HepG2 (cell line): Measurements from ENCODE around the gene PTGDS. TPM values are rescaled to one million over a fixed set of nuclear protein-coding genes. Genes with fewer than 3 reads are reported as not detected.

Experiments
- ATAC-seq: fragments of 200-7000 bp; cut with Tn5 transposase; 3 replicates; pipeline ENCODE4 v1.9.1; 2020; ENCODE audit warnings: mild to moderate bottlenecking, moderate library complexity
- BruUV-seq: library from RNA; stranded (reverse); fragments of 400-500 nt; replicated peaks from 2 replicates; lab custom pipeline; 2021; lab: Mats Ljungman, UMichigan
- CTCF ChIA-PET: fragments of 300-600 bp; formaldehyde crosslinking; extraction: SDS; loops from one replicate; lab custom pipeline; 2021; ENCODE audit warnings: low total read pairs, inconsistent platforms, low intra/inter-chr PET ratio; lab: Yijun Ruan, JAX
- POLR2A ChIA-PET: fragments of 350-600 bp; sonication (Branson Sonifier 250); formaldehyde crosslinking; loops from one replicate; lab custom pipeline; 2020; ENCODE audit warnings: antibody characterized with exemption, inconsistent platforms; lab: Yijun Ruan, JAX
- DNase-seq: peaks from one replicate; pipeline ENCODE4 v3.0.0-alpha.2; 2015; ENCODE audit warnings: low spot score
- FAIRE-seq: peaks from 3 replicates; lab custom pipeline; 2011; peaks lifted over from hg19 to GRCh38; lab: Jason Lieb, UNC
- H2AFZ ChIP-seq: one replicate; pipeline ENCODE4 v1.6.1; 2011; ENCODE audit warnings: low read length, inconsistent platforms
- H3K27ac ChIP-seq: fragments of 300-600 bp; 3 replicates; pipeline ENCODE4 v1.8.0; 2011; ENCODE audit warnings: mixed run types, mild to moderate bottlenecking, mixed read lengths, low read length, inconsistent platforms; ENCODE audit not compliant: insufficient read depth; ENCODE audit errors: extremely low read length
- H3K27me3 ChIP-seq, 2 experiments: fragments of 200-600 bp in 1 of 2; 2 replicates in 1 of 2; 3 replicates in 1 of 2; pipeline versions ENCODE4 v1.6.0 to v1.8.0; 2011; ENCODE audit warnings: low read length in 2 of 2, mild to moderate bottlenecking in 2 of 2, moderate library complexity in 2 of 2, inconsistent platforms in 1 of 2; ENCODE audit not compliant: insufficient read depth in 2 of 2, control insufficient read depth in 1 of 2
- H3K36me3 ChIP-seq, 2 experiments: fragments of 200-600 bp in 1 of 2; replicated peaks in 1 of 2; 2 replicates in 1 of 2; 3 replicates in 1 of 2; pipeline versions ENCODE4 v1.5.1 to v1.8.0; 2011; ENCODE audit warnings: low read length in 2 of 2, inconsistent platforms in 1 of 2; ENCODE audit not compliant: insufficient read depth in 2 of 2, control insufficient read depth in 1 of 2
- H3K4me1 ChIP-seq: 2 replicates; pipeline ENCODE4 v1.5.1; 2012; ENCODE audit warnings: low read length, inconsistent platforms; ENCODE audit not compliant: insufficient read depth
- H3K4me2 ChIP-seq: 2 replicates; pipeline ENCODE4 v1.6.0; 2011; ENCODE audit warnings: low read depth, low read length, inconsistent platforms
- H3K4me3 ChIP-seq, 3 experiments: fragments of 200-600 bp in 1 of 3; sonication (generic), shearing (Covaris generic) in 1 of 3; replicated peaks in 1 of 3; 2 replicates each; pipeline ENCODE4 v1.5.1; 2011 to 2016; ENCODE audit warnings: low read length in 3 of 3, inconsistent platforms in 2 of 3, low read depth in 2 of 3, mild to moderate bottlenecking in 2 of 3, control low read depth in 1 of 3, mixed read lengths in 1 of 3; ENCODE audit not compliant: insufficient read depth in 1 of 3
- H3K79me2 ChIP-seq: one replicate; pipeline ENCODE4 v1.6.1; 2011; ENCODE audit warnings: low read length, inconsistent platforms; ENCODE audit not compliant: insufficient read depth
- H3K9ac ChIP-seq: 2 replicates; pipeline ENCODE4 v1.6.0; 2011; ENCODE audit warnings: mild to moderate bottlenecking, low read depth, low read length, inconsistent platforms; ENCODE audit not compliant: insufficient read depth
- H3K9me3 ChIP-seq: 2 replicates; pipeline ENCODE4 v1.5.1; 2012; ENCODE audit warnings: mild to moderate bottlenecking, low read length
- H4K20me1 ChIP-seq: 2 replicates; pipeline ENCODE4 v1.6.0; 2011; ENCODE audit warnings: inconsistent platforms, mild to moderate bottlenecking, low read length, moderate library complexity; ENCODE audit not compliant: insufficient read depth
- AGO2 ChIP-seq: fragments of 200-400 bp; formaldehyde crosslinking; optimal IDR thresholded peaks from 2 replicates; pipeline ENCODE3; 2017; ENCODE audit warnings: mild to moderate bottlenecking, low read depth, low read length, moderate library complexity
- AHDC1 ChIP-seq: sonication (generic); formaldehyde crosslinking; IDR thresholded peaks from 2 replicates; pipeline ENCODE4 v1.5.1; 2020; ENCODE audit warnings: mild to moderate bottlenecking, missing genetic modification reagents, borderline replicate concordance
- CREB1 ChIP-seq, 2 experiments: fragments of 450-650 bp in 1 of 2; IDR thresholded peaks; 2 replicates each; pipeline ENCODE4 v1.6.1; 2016 to 2017; ENCODE audit warnings: control low read depth in 1 of 2, mild to moderate bottlenecking in 1 of 2, missing compliant biosample characterization in 1 of 2, missing genetic modification characterization in 1 of 2
- PAWR ChIP-seq: sonication (generic); formaldehyde crosslinking; IDR thresholded peaks from 2 replicates; pipeline ENCODE4 v1.4.0; 2020; ENCODE audit warnings: missing genetic modification reagents, mild to moderate bottlenecking, borderline replicate concordance
- REPIN1 ChIP-seq: sonication (generic); formaldehyde crosslinking; IDR thresholded peaks from 2 replicates; pipeline ENCODE4 v1.8.0; 2022; ENCODE audit warnings: missing genetic modification reagents, low read depth, mild to moderate bottlenecking, borderline replicate concordance
- REST ChIP-seq, 2 experiments: IDR thresholded peaks; 2 replicates each; pipeline ENCODE4 v1.6.1; 2011 to 2012; ENCODE audit warnings: low read length in 2 of 2, borderline replicate concordance in 1 of 2, low read depth in 1 of 2, mild to moderate bottlenecking in 1 of 2, moderate library complexity in 1 of 2
- SOX5 ChIP-seq: IDR thresholded peaks from 2 replicates; pipeline ENCODE4 v1.6.1; 2016; ENCODE audit warnings: borderline replicate concordance
- SRY ChIP-seq: sonication (generic); formaldehyde crosslinking; IDR thresholded peaks from 2 replicates; pipeline ENCODE4 v1.8.0; 2022; ENCODE audit warnings: mild to moderate bottlenecking, missing genetic modification reagents
- THRA ChIP-seq: sonication (generic); formaldehyde crosslinking; IDR thresholded peaks from 2 replicates; pipeline ENCODE4 v1.4.0; 2020; ENCODE audit warnings: missing genetic modification reagents, borderline replicate concordance
- TMF1 ChIP-seq: sonication (generic); formaldehyde crosslinking; IDR thresholded peaks from 2 replicates; pipeline ENCODE4 v1.8.1; 2022; ENCODE audit warnings: low read depth, missing genetic modification reagents
- WIZ ChIP-seq: sonication (generic); formaldehyde crosslinking; IDR thresholded peaks from 2 replicates; pipeline ENCODE4 v1.5.1; 2020; ENCODE audit warnings: mild to moderate bottlenecking, missing genetic modification reagents
- ZNF232 ChIP-seq: sonication (generic); formaldehyde crosslinking; IDR thresholded peaks from 2 replicates; pipeline ENCODE4 v1.4.0; 2020; ENCODE audit warnings: missing genetic modification reagents, borderline replicate concordance
- WGBS: methylation state at CpG from one replicate; pipeline ENCODE4 v1.1.6; 2017; ENCODE audit warnings: low lambda C conversion rate; 5-methylcytosine and 5-hydroxymethylcytosine counted together
- in situ Hi-C: cut with HindIII; loops from 2 replicates; pipeline ENCODE4 v1.10.0; 2017; ENCODE audit warnings: low pct_unique_long_range_greater_than_20kb; ENCODE audit not compliant: extremely low pct_ligation_motif_present
- intact Hi-C: fragments of 100-400 bp; cut with micrococcal nuclease; formaldehyde crosslinking; loops from one replicate; pipeline ENCODE4 v1.10.0; 2022; ENCODE audit not compliant: unreplicated experiment
- polyA plus RNA-seq, 8 experiments: library from polyadenylated mRNA; depleted of rRNA in 3 of 8; stranded (reverse) in 7 of 8; unstranded in 1 of 8; fragments of >200 nt; fragmentation: Illumina TruSeq in 4 of 8; extraction: Trizol in 4 of 8; gene quantifications; 2 replicates each; pipeline versions ENCODE4 v1.2.1 to v1.2.3, GENCODE V29; 2011 to 2016; ENCODE audit warnings: low read depth in 4 of 8, missing spikeins in 1 of 8, mixed read lengths in 1 of 8; ENCODE audit not compliant: insufficient read depth in 1 of 8
- total RNA-seq, 5 experiments: library from RNA; depleted of rRNA; stranded (reverse); fragments of >200 nt; fragmentation: Illumina TruSeq; extraction: Trizol; gene quantifications; 2 replicates each; pipeline ENCODE4 v1.2.3, GENCODE V29; 2016; ENCODE audit warnings: low read depth in 1 of 5

PTGDS gene
- total and polyA plus RNA-seq, 2 of the 13 experiments (the other 11 are each of a cell fraction or from before 2014, with no cell fraction given), result 0.33 to 0.50 TPM

- Histone ChIP-seq H3K27ac (peak overlapping the region; percentile 95), H3K79me2 (peaks cover 5% of the 10 kb centered on the region), H3K4me1 (peaks cover 48% of the 10 kb centered on the region), H3K9ac (peak overlapping the region; percentile 86), H3K9me3 (no peaks in the 10 kb centered on the region), H2AFZ (no peak overlapping the region), H3K4me2 (peak overlapping the region; percentile 100), H3K36me3 (no peaks in the 10 kb centered on the region), H4K20me1 (no peaks in the 10 kb centered on the region), H3K27me3 (no peaks in the 10 kb centered on the region), H3K4me3 (peak overlapping the region; percentile 68 to 90 (median 87))
- no peak for DNase-seq
- in situ Hi-C loops (no loop called here), intact Hi-C loops (no loop called here)
- no peak for FAIRE-seq
- CTCF ChIA-PET, result no interaction called here
- BruUV-seq, result no TSS peak
- 24% methylated on average over 3 of the region's 9 CpGs for WGBS
- POLR2A ChIA-PET, result interaction anchor here (0.6 kb wide), 1 partner anchor 32 kb away, joined by 3 read pairs; no protein-coding TSS in a partner anchor
- ATAC-seq, result peak; percentile 2
- TF ChIP-seq SRY (no peak), TMF1 (CRISPR knock-in tag) (peak; percentile 6; the same call in 1 of the 2 replicates), WIZ (0 out of 2 replicates have a peak, but pooled peaks have one; percentile 13), AHDC1 (CRISPR knock-in tag) (no peak), REST (IDR thresholded peaks at IDR 0.05; ENCODE audit: borderline replicate concordance in 1 of 2, low read depth in 1 of 2, low read length in 2 of 2) (no peak), REPIN1 (no peak), ZNF232 (CRISPR knock-in tag) (no peak), CREB1 (IDR thresholded peaks at IDR 0.05) (no peak), CREB1 (CRISPR knock-in tag; IDR thresholded peaks at IDR 0.05) (no peak), THRA (CRISPR knock-in tag) (no peak), PAWR (CRISPR knock-in tag) (0 out of 2 replicates have a peak, but pooled peaks have one; percentile 1), AGO2 (peak; percentile 72), SOX5 (CRISPR knock-in tag) (no peak)
These were observed 26.5 kb upstream of the PTGDS start for GRCh38 chr9:136950656-136951276.
